ENCODE measurements around the gene CFAP61.
"Not testable (repeated sequence)": the region's sequence is repeated elsewhere in the genome, so short reads cannot be mapped to it uniquely, and the experiment has no call there.

CFAP61 gene

DNA sequence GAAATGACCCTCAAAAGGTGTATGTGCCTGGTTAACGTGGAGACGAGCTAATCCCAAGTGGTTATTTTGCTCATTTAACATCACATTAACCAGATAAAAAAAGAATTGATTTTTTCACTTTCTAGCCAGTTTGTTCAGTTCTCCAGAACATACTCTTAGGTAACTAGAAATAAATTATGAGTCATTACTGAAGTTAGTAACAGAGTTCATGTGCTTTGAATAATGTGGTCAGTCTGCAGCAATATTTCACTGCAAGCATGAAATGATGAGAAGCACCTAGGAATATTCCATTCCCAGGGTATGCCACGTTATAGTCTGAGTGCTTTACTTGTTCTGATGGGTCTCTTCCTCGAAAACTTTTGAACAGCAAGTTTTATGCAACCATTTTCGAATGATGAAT lies 177.3 kb downstream of the CFAP61 start:
- no peak for DNase-seq (ENCODE audit: extremely low read depth, low read depth)
- TF ChIP-seq, protein P1, sequence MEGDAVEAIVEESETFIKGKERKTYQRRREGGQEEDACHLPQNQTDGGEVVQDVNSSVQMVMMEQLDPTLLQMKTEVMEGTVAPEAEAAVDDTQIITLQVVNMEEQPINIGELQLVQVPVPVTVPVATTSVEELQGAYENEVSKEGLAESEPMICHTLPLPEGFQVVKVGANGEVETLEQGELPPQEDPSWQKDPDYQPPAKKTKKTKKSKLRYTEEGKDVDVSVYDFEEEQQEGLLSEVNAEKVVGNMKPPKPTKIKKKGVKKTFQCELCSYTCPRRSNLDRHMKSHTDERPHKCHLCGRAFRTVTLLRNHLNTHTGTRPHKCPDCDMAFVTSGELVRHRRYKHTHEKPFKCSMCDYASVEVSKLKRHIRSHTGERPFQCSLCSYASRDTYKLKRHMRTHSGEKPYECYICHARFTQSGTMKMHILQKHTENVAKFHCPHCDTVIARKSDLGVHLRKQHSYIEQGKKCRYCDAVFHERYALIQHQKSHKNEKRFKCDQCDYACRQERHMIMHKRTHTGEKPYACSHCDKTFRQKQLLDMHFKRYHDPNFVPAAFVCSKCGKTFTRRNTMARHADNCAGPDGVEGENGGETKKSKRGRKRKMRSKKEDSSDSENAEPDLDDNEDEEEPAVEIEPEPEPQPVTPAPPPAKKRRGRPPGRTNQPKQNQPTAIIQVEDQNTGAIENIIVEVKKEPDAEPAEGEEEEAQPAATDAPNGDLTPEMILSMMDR (IDR thresholded peaks at IDR 0.05; ENCODE audit: low read depth, low read length), result no peak

- TF ChIP-seq, protein P1 (IDR thresholded peaks at IDR 0.05; ENCODE audit: low read depth, low read length), result no peak
- DNase-seq (ENCODE audit: extremely low read depth, low read depth), result no peak
Observed at GRCh38 chr20:20230741-20231140, 178.4 kb downstream of the CFAP61 start.

DNA sequence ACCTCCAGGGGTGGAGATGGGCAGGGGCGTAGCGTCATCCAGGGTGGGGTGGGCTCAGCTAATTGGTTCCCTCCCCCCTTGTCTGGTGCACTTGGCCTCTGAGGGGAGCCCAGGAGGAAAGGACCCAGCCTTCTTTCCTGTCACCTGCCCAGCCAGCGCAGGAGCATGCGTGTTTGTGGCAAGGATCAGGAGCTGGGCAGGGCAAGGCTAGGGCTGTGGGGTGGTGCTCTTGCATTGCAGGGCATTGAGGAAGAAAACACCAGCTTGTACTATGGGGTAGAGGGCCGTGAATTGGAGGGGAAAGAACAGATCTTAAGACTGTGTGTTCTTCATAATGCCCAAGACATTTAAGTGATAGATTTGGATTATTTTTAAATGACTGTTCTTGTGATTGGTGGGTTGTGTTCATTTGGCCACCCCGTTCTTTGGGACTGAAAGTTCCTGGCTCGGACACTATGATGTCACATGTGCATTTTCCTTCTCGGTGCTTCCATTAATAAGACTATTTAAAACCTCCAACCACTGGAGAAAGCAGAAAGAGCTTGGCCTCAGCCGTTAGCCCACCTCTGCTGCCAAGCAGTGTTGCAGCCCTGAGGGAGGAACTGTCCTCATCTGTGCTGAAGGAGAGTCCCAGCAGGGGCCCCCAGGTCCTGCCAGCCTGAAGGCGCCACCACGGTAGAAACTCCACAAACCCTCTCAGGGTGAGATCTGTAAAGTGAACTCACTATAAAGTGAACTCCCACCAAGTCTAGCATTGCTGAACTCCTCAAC lies 179.4 kb downstream of the CFAP61 start:
- DNase-seq (ENCODE audit: extremely low read depth, low read depth), result no peak
- TF ChIP-seq, protein P1 (IDR thresholded peaks at IDR 0.05; ENCODE audit: low read depth, low read length), result no peak

GRCh38 chr20:20233041-20233514 lies 180.7 kb downstream of the CFAP61 start:
- TF ChIP-seq, protein P1 (IDR thresholded peaks at IDR 0.05; ENCODE audit: low read depth, low read length), result no peak
- no peak for DNase-seq (ENCODE audit: extremely low read depth, low read depth)

- DNase-seq (ENCODE audit: extremely low read depth, low read depth), result no peak
- TF ChIP-seq, protein P1 (IDR thresholded peaks at IDR 0.05; ENCODE audit: low read depth, low read length), result no peak
Observed at GRCh38 chr20:20235681-20236080, 183.3 kb downstream of the CFAP61 start.

GRCh38 chr20:20237093-20237959 lies 185.0 kb downstream of the CFAP61 start:
- TF ChIP-seq, protein P1 (IDR thresholded peaks at IDR 0.05; ENCODE audit: low read depth, low read length), result peak; percentile 85
- no peak for DNase-seq (ENCODE audit: extremely low read depth, low read depth)

- DNase-seq (ENCODE audit: extremely low read depth, low read depth), result no peak
- TF ChIP-seq, protein P1 (IDR thresholded peaks at IDR 0.05; ENCODE audit: low read depth, low read length), result no peak
Observed at GRCh38 chr20:20241976-20242375, 189.6 kb downstream of the CFAP61 start.

DNA sequence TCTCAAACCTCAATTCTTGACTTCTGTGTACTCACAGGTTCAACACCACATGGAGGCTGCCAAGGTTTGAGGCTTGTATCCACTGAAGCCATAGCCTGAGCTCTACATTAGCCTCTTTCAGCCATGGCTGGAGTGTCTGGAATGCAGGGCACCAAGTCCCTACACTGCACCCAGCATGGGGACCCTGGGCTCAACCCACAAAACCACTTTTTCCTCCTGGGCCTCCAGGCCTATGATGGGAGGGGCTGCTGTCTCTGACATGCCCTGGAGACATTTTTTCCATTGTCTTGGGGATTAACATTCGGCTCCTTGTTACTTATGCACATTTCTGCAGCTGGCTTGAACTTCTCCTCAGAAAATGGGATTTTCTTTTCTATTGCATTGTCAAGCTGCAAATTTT lies 192.1 kb downstream of the CFAP61 start:
- not testable (repeated sequence) for DNase-seq (ENCODE audit: extremely low read depth, low read depth)
